ENCODE results near the gene LRRC70. TPM values are rescaled to one million over a fixed set of nuclear protein-coding genes. Genes with fewer than 3 reads are reported as not detected.
A peak's percentile ranks its signal among the peaks of the same experiment; 100 is the strongest.

LRRC70 gene
- total RNA-seq, 4 donors from 2014 or later, result 0.49 to 3.6 (median 1.3) TPM

DNA sequence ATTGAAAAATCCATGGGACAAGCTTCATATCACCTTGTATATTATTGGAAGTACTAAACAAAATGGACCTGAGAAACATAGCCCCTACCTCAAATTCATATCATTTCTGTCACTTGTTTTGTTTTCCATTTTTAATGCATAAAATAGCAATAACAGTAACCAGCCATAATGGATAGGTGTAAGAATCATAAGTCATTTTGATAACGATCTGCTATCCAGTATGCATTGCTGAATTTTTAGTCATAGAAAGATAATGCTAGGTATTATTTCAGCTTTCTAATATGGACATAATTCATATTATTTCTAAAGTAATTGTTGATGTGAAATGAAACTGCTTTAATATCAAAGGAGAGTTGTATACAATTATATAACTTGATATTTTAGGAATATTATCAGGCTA, 1.1 kb upstream of the LRRC70 start:
- no peak for DNase-seq
- TF ChIP-seq, protein P1, sequence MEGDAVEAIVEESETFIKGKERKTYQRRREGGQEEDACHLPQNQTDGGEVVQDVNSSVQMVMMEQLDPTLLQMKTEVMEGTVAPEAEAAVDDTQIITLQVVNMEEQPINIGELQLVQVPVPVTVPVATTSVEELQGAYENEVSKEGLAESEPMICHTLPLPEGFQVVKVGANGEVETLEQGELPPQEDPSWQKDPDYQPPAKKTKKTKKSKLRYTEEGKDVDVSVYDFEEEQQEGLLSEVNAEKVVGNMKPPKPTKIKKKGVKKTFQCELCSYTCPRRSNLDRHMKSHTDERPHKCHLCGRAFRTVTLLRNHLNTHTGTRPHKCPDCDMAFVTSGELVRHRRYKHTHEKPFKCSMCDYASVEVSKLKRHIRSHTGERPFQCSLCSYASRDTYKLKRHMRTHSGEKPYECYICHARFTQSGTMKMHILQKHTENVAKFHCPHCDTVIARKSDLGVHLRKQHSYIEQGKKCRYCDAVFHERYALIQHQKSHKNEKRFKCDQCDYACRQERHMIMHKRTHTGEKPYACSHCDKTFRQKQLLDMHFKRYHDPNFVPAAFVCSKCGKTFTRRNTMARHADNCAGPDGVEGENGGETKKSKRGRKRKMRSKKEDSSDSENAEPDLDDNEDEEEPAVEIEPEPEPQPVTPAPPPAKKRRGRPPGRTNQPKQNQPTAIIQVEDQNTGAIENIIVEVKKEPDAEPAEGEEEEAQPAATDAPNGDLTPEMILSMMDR (IDR thresholded peaks at IDR 0.05), result no peak
- TF ChIP-seq POLR2A (IDR thresholded peaks at IDR 0.05), result no peak
- intact Hi-C loops (cut with DNase I), result no loop called here
- H3K9me3 ChIP-seq, result no peaks in the 10 kb centered on the region
- H3K36me3 ChIP-seq, result peaks cover 0 to 9% (median 0%) of the 10 kb centered on the region in 3 donors
- H3K27me3 ChIP-seq, result no peaks in the 10 kb centered on the region
- no peaks in the 10 kb centered on the region for H3K4me1 ChIP-seq
- no peak overlapping the region for H3K27ac ChIP-seq
- 77 to 92% methylated on average over 1 of the region's 1 CpG for WGBS, 2 donors
- H3K4me3 ChIP-seq, result no peak overlapping the region

DNA sequence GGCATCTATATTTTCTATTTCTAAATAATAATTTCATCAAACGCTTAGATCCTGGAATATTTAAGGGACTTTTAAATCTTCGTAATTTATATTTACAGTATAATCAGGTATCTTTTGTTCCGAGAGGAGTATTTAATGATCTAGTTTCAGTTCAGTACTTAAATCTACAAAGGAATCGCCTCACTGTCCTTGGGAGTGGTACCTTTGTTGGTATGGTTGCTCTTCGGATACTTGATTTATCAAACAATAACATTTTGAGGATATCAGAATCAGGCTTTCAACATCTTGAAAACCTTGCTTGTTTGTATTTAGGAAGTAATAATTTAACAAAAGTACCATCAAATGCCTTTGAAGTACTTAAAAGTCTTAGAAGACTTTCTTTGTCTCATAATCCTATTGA, 1.1 kb downstream of the LRRC70 start:
- Histone ChIP-seq H3K27me3 (no peaks in the 10 kb centered on the region), H3K4me1 (no peaks in the 10 kb centered on the region), H3K4me3 (peak overlapping the region in 3 of 4 donors; percentile 10 to 35 (median 25)), H3K9me3 (no peaks in the 10 kb centered on the region), H3K27ac (peak overlapping the region in 2 of 4 donors; percentile 49 to 51), H3K36me3 (peaks cover 0 to 9% (median 0%) of the 10 kb centered on the region in 3 donors)
- intact Hi-C loops (cut with DNase I), result no loop called here
- 70 to 75% methylated on average over 5 of the region's 5 CpGs for WGBS, 2 donors
- no peak for DNase-seq
- TF ChIP-seq, protein P1 (IDR thresholded peaks at IDR 0.05), result no peak
- no peak for TF ChIP-seq POLR2A (IDR thresholded peaks at IDR 0.05)

DNA sequence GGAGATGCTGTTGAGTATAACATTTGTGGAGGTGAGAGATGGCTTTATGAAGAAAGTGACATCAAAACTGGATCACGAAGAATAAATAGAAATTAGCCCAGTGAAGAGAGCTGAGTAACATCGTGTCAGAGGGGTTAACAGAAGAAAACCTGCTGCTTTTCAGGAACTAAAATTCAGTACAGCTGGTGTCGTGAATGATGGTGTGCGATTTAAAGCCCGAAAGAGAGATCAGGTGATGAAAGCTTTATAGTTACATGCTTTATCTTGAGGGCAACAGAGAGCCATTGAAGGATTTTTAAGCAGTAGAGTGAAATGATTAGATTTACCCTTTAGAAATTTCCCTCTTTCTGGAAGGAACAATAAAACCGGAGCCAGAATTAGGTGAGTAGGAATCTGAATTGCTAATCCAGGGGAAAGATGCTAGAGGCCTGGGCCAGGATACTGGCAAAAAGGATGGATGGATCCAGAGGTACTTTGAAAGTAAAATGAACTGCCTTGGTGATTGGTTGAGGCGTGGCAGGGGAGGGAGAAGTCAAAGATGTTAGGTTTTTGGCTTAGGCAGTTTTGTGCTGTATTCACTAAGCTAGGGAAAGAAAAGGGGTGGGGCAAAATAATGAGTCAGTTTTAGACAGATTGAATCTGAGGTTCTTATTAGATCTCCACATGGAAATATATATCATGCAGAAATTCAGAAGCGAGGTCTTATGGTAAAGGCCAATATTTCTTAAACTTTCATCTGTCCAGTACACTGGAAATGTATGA, 3.4 kb downstream of the LRRC70 start:
- Histone ChIP-seq H3K27ac (peak overlapping the region in 2 of 4 donors; percentile 18 to 30), H3K4me3 (peak overlapping the region in 1 of 4 donors; percentile 16), H3K36me3 (peaks cover 0 to 9% (median 0%) of the 10 kb centered on the region in 3 donors), H3K9me3 (no peaks in the 10 kb centered on the region), H3K27me3 (no peaks in the 10 kb centered on the region), H3K4me1 (no peaks in the 10 kb centered on the region)
- no peak for TF ChIP-seq POLR2A (IDR thresholded peaks at IDR 0.05)
- TF ChIP-seq, protein P1 (IDR thresholded peaks at IDR 0.05), result no peak
- no peak for DNase-seq
- intact Hi-C loops (cut with DNase I), result no loop called here
- 74 to 79% methylated on average over 8 of the region's 8 CpGs for WGBS, 2 donors

DNA sequence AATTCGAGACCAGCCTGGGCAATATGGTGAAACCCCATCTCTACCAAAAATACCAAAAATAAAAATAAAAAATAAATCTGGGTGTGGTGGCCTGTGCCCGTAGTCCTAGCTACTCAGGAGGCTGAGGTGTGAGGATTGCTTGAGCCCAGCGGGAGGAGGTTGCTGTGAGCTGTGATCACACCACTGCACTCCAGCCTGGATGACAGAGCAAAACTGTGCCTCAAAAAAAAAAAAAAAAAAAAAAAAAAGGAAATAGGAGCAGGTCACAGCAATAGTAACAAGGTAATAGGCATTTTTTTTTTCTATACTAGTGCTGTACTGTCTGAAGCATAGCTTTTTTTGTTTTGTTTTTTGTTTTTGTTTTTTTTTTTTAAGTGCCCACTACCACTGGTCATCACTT, 5.8 kb downstream of the LRRC70 start:
- Histone ChIP-seq H3K9me3 (no peaks in the 10 kb centered on the region), H3K4me3 (no peak overlapping the region), H3K36me3 (peaks cover 0 to 18% (median 0%) of the 10 kb centered on the region in 3 donors), H3K27me3 (no peaks in the 10 kb centered on the region), H3K27ac (no peak overlapping the region), H3K4me1 (no peaks in the 10 kb centered on the region)
- WGBS, 2 donors, result 88 to 95% methylated on average over 3 of the region's 3 CpGs
- no peak for DNase-seq
- TF ChIP-seq, protein P1 (IDR thresholded peaks at IDR 0.05), result no peak
- TF ChIP-seq POLR2A (IDR thresholded peaks at IDR 0.05), result no peak
- intact Hi-C loops (cut with DNase I), result no loop called here

- WGBS, 2 donors, result 72 to 73% methylated on average over 2 of the region's 2 CpGs
- Histone ChIP-seq H3K4me3 (no peak overlapping the region), H3K27ac (no peak overlapping the region), H3K4me1 (no peaks in the 10 kb centered on the region), H3K36me3 (peaks cover 0 to 17% (median 0%) of the 10 kb centered on the region in 3 donors), H3K9me3 (no peaks in the 10 kb centered on the region), H3K27me3 (no peaks in the 10 kb centered on the region)
- no peak for DNase-seq
- intact Hi-C loops (cut with DNase I), result no loop called here
- TF ChIP-seq POLR2A (IDR thresholded peaks at IDR 0.05), result no peak
- TF ChIP-seq, protein P1 (IDR thresholded peaks at IDR 0.05), result no peak
Measured at GRCh38 chr5:62585306-62585705, 6.7 kb downstream of the LRRC70 start.

Data from esophagus squamous epithelium (tissue), 5 donors.